ENCODE measurements around the gene GMCL2. TPM values are rescaled to one million over a fixed set of nuclear protein-coding genes. Genes with fewer than 3 reads are reported as not detected.

Gene GMCL2
- total and polyA plus RNA-seq, 9 of the 15 experiments (the other 6 are each of a cell fraction or from before 2014, with no cell fraction given) = 0.04 TPM; not detected in 8

DNA sequence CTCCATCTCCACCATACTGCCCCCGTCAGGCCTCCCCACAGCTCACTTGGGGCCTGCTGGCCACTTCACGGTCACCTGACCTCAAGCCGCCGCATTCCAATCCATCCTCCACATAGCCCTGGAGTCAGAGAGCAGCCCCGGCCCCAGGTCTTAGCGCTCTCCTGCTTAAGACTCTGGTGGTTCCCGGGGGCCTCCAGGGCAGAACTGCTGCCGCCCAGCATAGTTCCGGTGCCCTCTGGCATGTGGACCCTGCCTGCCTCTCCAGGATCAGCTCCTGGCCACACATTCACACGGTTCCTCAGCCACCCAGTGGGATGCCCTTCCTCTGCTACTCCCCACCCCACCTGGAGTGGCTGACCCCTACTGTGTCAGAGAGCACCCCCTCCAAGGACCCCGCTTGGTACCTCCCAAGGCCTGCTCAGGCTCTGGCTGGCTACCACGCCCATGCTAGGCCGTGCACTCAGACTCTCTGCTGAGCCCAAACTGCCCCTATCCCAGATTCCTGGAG, 36.7 kb upstream of the GMCL2 start (continued):
- TF ChIP-seq, protein P1, sequence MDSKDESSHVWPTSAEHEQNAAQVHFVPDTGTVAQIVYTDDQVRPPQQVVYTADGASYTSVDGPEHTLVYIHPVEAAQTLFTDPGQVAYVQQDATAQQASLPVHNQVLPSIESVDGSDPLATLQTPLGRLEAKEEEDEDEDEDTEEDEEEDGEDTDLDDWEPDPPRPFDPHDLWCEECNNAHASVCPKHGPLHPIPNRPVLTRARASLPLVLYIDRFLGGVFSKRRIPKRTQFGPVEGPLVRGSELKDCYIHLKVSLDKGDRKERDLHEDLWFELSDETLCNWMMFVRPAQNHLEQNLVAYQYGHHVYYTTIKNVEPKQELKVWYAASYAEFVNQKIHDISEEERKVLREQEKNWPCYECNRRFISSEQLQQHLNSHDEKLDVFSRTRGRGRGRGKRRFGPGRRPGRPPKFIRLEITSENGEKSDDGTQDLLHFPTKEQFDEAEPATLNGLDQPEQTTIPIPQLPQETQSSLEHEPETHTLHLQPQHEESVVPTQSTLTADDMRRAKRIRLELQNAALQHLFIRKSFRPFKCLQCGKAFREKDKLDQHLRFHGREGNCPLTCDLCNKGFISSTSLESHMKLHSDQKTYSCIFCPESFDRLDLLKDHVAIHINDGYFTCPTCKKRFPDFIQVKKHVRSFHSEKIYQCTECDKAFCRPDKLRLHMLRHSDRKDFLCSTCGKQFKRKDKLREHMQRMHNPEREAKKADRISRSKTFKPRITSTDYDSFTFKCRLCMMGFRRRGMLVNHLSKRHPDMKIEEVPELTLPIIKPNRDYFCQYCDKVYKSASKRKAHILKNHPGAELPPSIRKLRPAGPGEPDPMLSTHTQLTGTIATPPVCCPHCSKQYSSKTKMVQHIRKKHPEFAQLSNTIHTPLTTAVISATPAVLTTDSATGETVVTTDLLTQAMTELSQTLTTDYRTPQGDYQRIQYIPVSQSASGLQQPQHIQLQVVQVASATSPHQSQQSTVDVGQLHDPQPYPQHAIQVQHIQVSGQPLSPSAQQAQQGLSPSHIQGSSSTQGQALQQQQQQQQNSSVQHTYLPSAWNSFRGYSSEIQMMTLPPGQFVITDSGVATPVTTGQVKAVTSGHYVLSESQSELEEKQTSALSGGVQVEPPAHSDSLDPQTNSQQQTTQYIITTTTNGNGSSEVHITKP (IDR thresholded peaks at IDR 0.05; ENCODE audit: partially characterized antibody) = peak; percentile 69
- TF ChIP-seq SMARCE1 (IDR thresholded peaks at IDR 0.05) (no peak), RBFOX2 (IDR thresholded peaks at IDR 0.05; ENCODE audit: low read depth, low read length) (peak; percentile 50)

DNA sequence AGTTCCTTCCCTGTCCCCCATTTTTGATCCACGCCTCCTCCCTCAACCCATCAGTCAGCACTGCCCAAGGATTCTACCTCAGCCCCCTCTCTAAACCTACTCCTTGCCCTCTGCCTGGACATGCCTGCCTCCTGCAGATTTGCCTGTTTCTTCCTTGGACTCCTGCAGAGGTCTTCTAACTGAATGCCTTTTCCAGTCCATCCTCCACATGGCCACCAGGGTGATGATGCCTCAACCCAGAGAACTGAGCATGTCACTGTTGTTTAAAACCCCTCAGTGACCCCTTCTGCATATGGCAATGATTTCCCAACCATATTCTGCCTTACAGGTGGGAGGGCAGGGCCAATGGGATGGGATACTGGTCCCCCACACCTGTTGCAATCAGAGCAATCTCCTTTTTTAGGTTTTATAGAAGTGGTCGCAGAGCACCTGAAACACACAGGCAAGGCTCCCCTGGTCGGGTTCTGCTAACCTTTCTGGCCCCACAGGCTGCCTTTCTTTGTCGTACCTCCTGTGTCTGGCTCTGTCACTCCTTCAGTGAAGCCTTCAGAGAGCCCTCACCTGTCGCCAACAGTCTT, 36.1 kb upstream of the GMCL2 start:
- FAIRE-seq = no peak
- no peak overlapping the region for H3K4me3 ChIP-seq
- no peaks in the 10 kb centered on the region for H3K27me3 ChIP-seq (ENCODE audit: control insufficient read depth in 2 of 2, insufficient read depth in 2 of 2, low read length in 2 of 2)
- H4K20me1 ChIP-seq (replicated peaks; ENCODE audit: control insufficient read depth, insufficient read depth, low read length) = peaks cover 9% of the 10 kb centered on the region
- DNase-seq (ENCODE audit: extremely low read depth in 1 of 4, low spot score in 3 of 4) = no peak
- peaks cover 7 to 20% of the 10 kb centered on the region in 2 experiments; a peak in 3 of 5 replicates for H3K4me1 ChIP-seq (replicated peaks in 1 of 2; ENCODE audit: control insufficient read depth in 2 of 2, insufficient read depth in 2 of 2, low read length in 2 of 2)
- in situ Hi-C loops (cut with MboI) = no loop called here
- H3K9me3 ChIP-seq (replicated peaks; ENCODE audit: control insufficient read depth, insufficient read depth, low read depth, low read length) = no peaks in the 10 kb centered on the region
- BruUV-seq (replicated peaks) = no TSS peak
- no peaks in the 10 kb centered on the region for H3K79me2 ChIP-seq (ENCODE audit: control insufficient read depth, insufficient read depth, low read length)
- peaks cover 5% of the 10 kb centered on the region for H3K9me1 ChIP-seq (ENCODE audit: control insufficient read depth, insufficient read depth, low read length)
- no peak overlapping the region for H3K4me2 ChIP-seq (ENCODE audit: insufficient read depth, low read length)
- no peak overlapping the region for H2AFZ ChIP-seq (ENCODE audit: low read depth, low read length)
- no peak for ATAC-seq
- CTCF ChIA-PET (ENCODE audit: low intra/inter-chr PET ratio) = no interaction called here
- POLR2A ChIA-PET = interaction anchor here (0.6 to 13.2 kb wide), 4 partner anchors 9 to 1850 kb away, joined by 3 to 162 read pairs (median 4); partner anchors contain the start of genes HNRNPAB and PHYKPL
- intact Hi-C loops (cut with micrococcal nuclease) = no loop called here
- no peak overlapping the region; the same call in 2 of the 3 replicates for H3K27ac ChIP-seq (ENCODE audit: extremely low read depth, low read depth, low read length)
- H3K36me3 ChIP-seq (ENCODE audit: control insufficient read depth, insufficient read depth, low read length) = peaks cover 81% of the 10 kb centered on the region
- WGBS (ENCODE audit: insufficient coverage, low coverage, missing lambda C conversion rate) = 83% methylated on average over 5 of the region's 5 CpGs
- H3K9ac ChIP-seq (ENCODE audit: insufficient read depth in 1 of 2, low read depth in 2 of 2, low read length in 2 of 2) = peak overlapping the region in 1 of 2 experiments; percentile 77; a peak in 1 of 4 replicates
- TF ChIP-seq CBX8 (IDR thresholded peaks at IDR 0.05; ENCODE audit: borderline replicate concordance, extremely low read depth, low read depth, low read length, poor library complexity, severe bottlenecking) (no peak), RB1 (IDR thresholded peaks at IDR 0.05; ENCODE audit: low read depth) (no peak), NCOA4 (IDR thresholded peaks at IDR 0.05; ENCODE audit: partially characterized antibody) (no peak), ZNF431 (CRISPR knock-in tag; IDR thresholded peaks at IDR 0.05) (no peak), PTBP1 (IDR thresholded peaks at IDR 0.05; ENCODE audit: low read depth, low read length) (no peak), ERF (CRISPR knock-in tag; IDR thresholded peaks at IDR 0.05) (no peak), CAMTA2 (CRISPR knock-in tag; conservative IDR thresholded peaks at IDR 0.05) (no peak), GATAD2A (IDR thresholded peaks at IDR 0.05) (no peak), HMG20A (CRISPR knock-in tag; conservative IDR thresholded peaks at IDR 0.05) (no peak), NR2C2 (CRISPR knock-in tag; IDR thresholded peaks at IDR 0.05) (no peak), NR2C2 (tag; IDR thresholded peaks at IDR 0.05) (no peak), ZNF384 (IDR thresholded peaks at IDR 0.05; ENCODE audit: low read depth, low read length) (no peak), KLF6 (CRISPR knock-in tag; IDR thresholded peaks at IDR 0.05; ENCODE audit: borderline replicate concordance) (no peak), ZNF77 (CRISPR knock-in tag; IDR thresholded peaks at IDR 0.05) (no peak)
- TF ChIP-seq, protein P2, sequence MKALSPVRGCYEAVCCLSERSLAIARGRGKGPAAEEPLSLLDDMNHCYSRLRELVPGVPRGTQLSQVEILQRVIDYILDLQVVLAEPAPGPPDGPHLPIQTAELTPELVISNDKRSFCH (CRISPR knock-in tag; IDR thresholded peaks at IDR 0.05) = no peak
- TF ChIP-seq, protein P2 (tag; IDR thresholded peaks at IDR 0.05) = no peak

Data from K562 (cell line).